Skeletal muscle satellite cell (primary cell): ENCODE measurements around the gene OPN4.
"Not testable (repeated sequence)": the region's sequence is repeated elsewhere in the genome, so short reads cannot be mapped to it uniquely, and the experiment has no call there.

Experiments
- H3K27me3 ChIP-seq: 2 replicates; pipeline ENCODE4 v1.7.0; 2013; ENCODE audit warnings: low read length; ENCODE audit not compliant: control insufficient read depth, insufficient read depth
- H3K36me3 ChIP-seq: 2 replicates; pipeline ENCODE4 v1.7.0; 2013; ENCODE audit warnings: mild to moderate bottlenecking, control low read depth, low read length; ENCODE audit not compliant: insufficient read depth
- H3K4me1 ChIP-seq: 2 replicates; pipeline ENCODE4 v1.7.0; 2013; ENCODE audit warnings: low read length; ENCODE audit not compliant: control insufficient read depth, insufficient read depth
- H3K4me2 ChIP-seq: 2 replicates; pipeline ENCODE4 v1.7.0; 2013; ENCODE audit warnings: mild to moderate bottlenecking, low read length
- H3K4me3 ChIP-seq: 2 replicates; pipeline ENCODE4 v1.7.0; 2013; ENCODE audit warnings: low read length
- H3K9ac ChIP-seq: 2 replicates; pipeline ENCODE4 v1.7.0; 2013; ENCODE audit warnings: mild to moderate bottlenecking, low read depth, low read length, moderate library complexity
- H3K9me3 ChIP-seq: replicated peaks from 2 replicates; pipeline ENCODE4 v1.7.0; 2013; ENCODE audit warnings: mild to moderate bottlenecking, control low read depth, low read length

The OPN4 gene

DNA sequence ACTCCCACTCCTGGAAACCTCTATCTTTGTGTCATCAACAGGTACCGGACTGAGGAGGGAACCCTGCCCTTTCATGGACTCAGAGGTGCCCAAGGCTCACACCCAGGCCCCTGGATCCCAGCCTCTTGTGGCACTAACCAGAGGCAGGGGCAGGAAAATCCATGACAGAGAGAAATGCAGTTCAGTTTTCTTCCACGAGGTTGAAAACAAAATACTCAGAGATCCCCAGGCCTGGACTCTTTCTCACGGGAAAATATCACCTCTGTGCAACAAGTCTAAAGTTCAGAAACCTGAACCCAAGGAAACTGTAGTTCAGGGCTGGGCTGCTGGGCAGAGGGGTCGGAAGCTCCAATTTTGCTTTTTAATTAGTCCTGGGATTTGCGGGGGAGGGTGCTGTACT, 21.4 kb upstream of the OPN4 start:
- Histone ChIP-seq H3K9ac (no peak overlapping the region), H3K36me3 (no peaks in the 10 kb centered on the region), H3K4me2 (no peak overlapping the region), H3K4me1 (peaks cover 21% of the 10 kb centered on the region), H3K9me3 (no peaks in the 10 kb centered on the region), H3K4me3 (no peak overlapping the region), H3K27me3 (no peaks in the 10 kb centered on the region)

GRCh38 chr10:86635402-86635801, 18.9 kb upstream of the OPN4 start:
- peak overlapping the region; percentile 8 for H3K4me2 ChIP-seq
- H3K9ac ChIP-seq = no peak overlapping the region
- no peaks in the 10 kb centered on the region for H3K27me3 ChIP-seq

DNA sequence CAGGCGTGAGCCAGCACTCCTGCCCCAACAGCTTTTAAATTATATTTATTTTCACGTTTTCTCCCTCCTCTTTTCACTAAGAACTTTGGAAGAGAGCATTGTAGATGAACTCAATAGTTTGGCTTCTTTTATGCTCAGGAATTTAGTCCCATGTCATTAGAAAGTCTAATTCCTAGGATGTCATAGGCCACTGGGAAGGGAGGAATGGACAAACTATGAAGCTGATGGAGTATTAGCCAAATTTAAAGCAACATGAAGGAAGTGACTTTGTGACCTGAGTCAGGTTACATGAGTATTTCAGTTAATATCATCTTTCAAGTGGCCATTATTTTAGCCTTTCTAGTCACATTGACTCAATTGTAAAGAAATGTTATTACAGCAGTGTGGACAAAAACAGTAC, 18.0 kb upstream of the OPN4 start:
- H3K27me3 ChIP-seq = no peaks in the 10 kb centered on the region
- H3K36me3 ChIP-seq = no peaks in the 10 kb centered on the region
- peaks cover 21% of the 10 kb centered on the region for H3K4me1 ChIP-seq
- H3K4me3 ChIP-seq = no peak overlapping the region
- no peaks in the 10 kb centered on the region for H3K9me3 ChIP-seq
- peak overlapping the region; percentile 45 for H3K9ac ChIP-seq
- H3K4me2 ChIP-seq = no peak overlapping the region

More at GRCh38 chr10:86635402-86635801, 18.9 kb upstream of the OPN4 start:
- Histone ChIP-seq H3K4me1 (peaks cover 21% of the 10 kb centered on the region), H3K4me3 (no peak overlapping the region), H3K9me3 (no peaks in the 10 kb centered on the region), H3K36me3 (no peaks in the 10 kb centered on the region)

DNA sequence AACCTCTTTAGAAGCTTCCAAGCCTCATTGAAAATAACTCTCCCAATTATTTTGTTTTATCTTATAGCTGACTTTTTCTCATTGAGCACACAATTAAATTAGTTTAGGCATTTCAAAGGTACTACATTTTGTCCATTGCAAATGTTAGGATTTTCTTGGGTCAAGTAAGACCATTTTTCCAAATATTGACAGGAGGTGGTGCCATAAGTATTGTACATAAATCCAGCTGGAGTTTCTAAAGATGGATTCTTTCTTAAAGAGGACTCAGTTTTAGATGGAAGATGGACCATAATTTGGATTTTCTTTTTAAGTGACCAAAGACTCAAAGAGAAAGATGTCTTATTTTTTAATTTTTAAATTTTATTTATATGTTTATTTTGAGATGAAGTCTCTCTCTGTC, 12.3 kb upstream of the OPN4 start:
- no peak overlapping the region for H3K4me3 ChIP-seq
- peaks cover 10% of the 10 kb centered on the region for H3K4me1 ChIP-seq
- H3K27me3 ChIP-seq = no peaks in the 10 kb centered on the region
- no peaks in the 10 kb centered on the region for H3K9me3 ChIP-seq
- H3K4me2 ChIP-seq = no peak overlapping the region
- H3K36me3 ChIP-seq = no peaks in the 10 kb centered on the region
- H3K9ac ChIP-seq = no peak overlapping the region

- H3K4me3 ChIP-seq = no peak overlapping the region
- H3K36me3 ChIP-seq = no peaks in the 10 kb centered on the region
- no peak overlapping the region for H3K4me2 ChIP-seq
- H3K9ac ChIP-seq = no peak overlapping the region
- H3K4me1 ChIP-seq = peaks cover 10% of the 10 kb centered on the region
- no peaks in the 10 kb centered on the region for H3K27me3 ChIP-seq
- H3K9me3 ChIP-seq = no peaks in the 10 kb centered on the region
Observed at GRCh38 chr10:86642499-86642898, 11.8 kb upstream of the OPN4 start.

- Histone ChIP-seq H3K4me2 (no peak overlapping the region), H3K4me3 (no peak overlapping the region), H3K9ac (no peak overlapping the region), H3K36me3 (no peaks in the 10 kb centered on the region), H3K9me3 (no peaks in the 10 kb centered on the region), H3K4me1 (peaks cover 24% of the 10 kb centered on the region), H3K27me3 (no peaks in the 10 kb centered on the region)
Observed at GRCh38 chr10:86644152-86644793, 10.1 kb upstream of the OPN4 start.

GRCh38 chr10:86644794-86645445, 9.4 kb upstream of the OPN4 start:
- Histone ChIP-seq H3K9me3 (no peaks in the 10 kb centered on the region), H3K27me3 (no peaks in the 10 kb centered on the region), H3K36me3 (no peaks in the 10 kb centered on the region), H3K4me3 (no peak overlapping the region), H3K4me2 (no peak overlapping the region), H3K9ac (no peak overlapping the region), H3K4me1 (peaks cover 31% of the 10 kb centered on the region)

DNA sequence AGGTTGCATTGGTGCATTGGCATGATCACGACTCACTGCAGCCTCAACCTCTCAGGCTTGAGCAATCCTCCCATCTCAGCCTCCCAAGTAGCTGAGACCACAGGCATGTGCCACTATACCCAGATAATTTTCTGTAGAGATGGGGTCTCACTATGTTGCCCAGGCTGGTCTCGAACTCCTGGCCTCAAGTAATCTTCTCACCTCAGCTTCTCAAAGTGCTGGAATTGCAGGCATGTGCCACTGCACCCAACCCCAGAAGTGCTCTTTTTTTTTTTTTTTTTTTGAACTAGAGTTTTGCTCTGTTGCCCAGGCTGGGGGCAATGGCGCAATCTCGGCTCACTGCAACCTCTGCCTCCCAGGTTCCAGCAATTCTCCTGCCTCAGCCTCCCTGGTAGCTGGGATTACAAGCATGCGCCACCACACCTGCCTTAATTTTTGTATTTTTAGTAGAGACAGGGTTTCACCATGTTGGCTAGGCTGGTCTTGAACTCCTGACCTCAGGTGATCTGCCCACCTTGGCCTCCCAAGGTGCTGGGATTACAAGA, 8.7 kb upstream of the OPN4 start:
- not testable (repeated sequence) for H3K9ac ChIP-seq, H3K4me3 ChIP-seq, H3K27me3 ChIP-seq, H3K4me2 ChIP-seq, H3K9me3 ChIP-seq, H3K36me3 ChIP-seq
- peaks cover 31% of the 10 kb centered on the region for H3K4me1 ChIP-seq

GRCh38 chr10:86646532-86646931, 7.8 kb upstream of the OPN4 start:
- Histone ChIP-seq H3K9me3 (no peaks in the 10 kb centered on the region), H3K4me3 (no peak overlapping the region), H3K27me3 (no peaks in the 10 kb centered on the region), H3K4me2 (no peak overlapping the region), H3K9ac (no peak overlapping the region), H3K36me3 (no peaks in the 10 kb centered on the region), H3K4me1 (peaks cover 31% of the 10 kb centered on the region)

GRCh38 chr10:86646933-86647332, 7.4 kb upstream of the OPN4 start:
- no peaks in the 10 kb centered on the region for H3K36me3 ChIP-seq
- no peaks in the 10 kb centered on the region for H3K9me3 ChIP-seq
- no peak overlapping the region for H3K9ac ChIP-seq
- no peak overlapping the region for H3K4me3 ChIP-seq
- peaks cover 31% of the 10 kb centered on the region for H3K4me1 ChIP-seq
- no peaks in the 10 kb centered on the region for H3K27me3 ChIP-seq
- no peak overlapping the region for H3K4me2 ChIP-seq

DNA sequence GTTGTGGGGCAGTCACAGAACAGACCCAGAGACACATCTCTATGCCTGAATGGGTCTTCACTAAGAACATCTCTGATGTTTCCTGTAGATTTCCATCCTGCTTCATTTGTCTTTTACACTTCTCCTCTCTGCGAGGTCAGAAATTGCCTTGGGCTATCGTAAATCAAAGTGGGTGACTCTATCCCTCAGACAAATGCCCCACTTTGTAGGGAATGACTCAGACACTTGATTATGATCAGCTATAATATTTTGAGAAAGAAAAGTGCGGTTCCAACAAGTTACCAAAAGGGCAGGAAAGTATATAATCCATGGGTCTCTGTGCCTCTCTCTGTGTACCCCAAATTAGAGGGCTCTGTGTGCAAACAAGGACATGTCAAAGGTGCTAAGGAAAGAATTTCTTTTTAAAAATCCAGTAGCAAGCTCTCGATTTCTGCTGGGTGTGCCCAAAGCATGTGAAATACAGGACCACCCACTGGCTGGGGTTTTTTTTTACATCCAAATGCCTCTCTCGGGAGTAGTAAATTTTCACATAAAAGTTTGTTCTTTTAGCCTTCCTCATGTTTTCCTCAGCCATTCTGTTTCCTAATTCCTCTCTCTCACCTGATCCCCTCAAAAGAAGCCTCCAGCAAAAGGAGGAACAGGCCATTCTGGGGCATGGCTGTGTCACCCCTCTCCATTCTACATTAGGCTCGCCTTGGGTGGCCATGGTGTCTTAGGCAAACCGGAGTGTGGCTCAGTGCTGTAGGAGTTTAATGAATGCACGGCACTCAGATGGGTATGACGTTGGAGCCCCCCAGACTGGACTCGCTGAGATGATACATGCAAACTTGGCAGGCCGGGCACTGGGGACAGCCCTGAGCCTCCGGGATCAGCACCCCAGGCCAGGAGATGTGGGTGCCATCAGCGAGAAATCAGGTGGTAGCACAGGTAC, 6.3 kb upstream of the OPN4 start:
- H3K4me2 ChIP-seq = no peak overlapping the region
- H3K4me3 ChIP-seq = no peak overlapping the region
- H3K9me3 ChIP-seq = no peaks in the 10 kb centered on the region
- no peaks in the 10 kb centered on the region for H3K36me3 ChIP-seq
- H3K4me1 ChIP-seq = peaks cover 29% of the 10 kb centered on the region
- H3K27me3 ChIP-seq = no peaks in the 10 kb centered on the region
- no peak overlapping the region for H3K9ac ChIP-seq
